Measurements from ENCODE around the gene HCAR2.
A peak's percentile ranks its signal among the peaks of the same experiment; 100 is the strongest.
"Not testable (repeated sequence)": the region's sequence is repeated elsewhere in the genome, so short reads cannot be mapped to it uniquely, and the experiment has no call there.

Gene HCAR2

DNA sequence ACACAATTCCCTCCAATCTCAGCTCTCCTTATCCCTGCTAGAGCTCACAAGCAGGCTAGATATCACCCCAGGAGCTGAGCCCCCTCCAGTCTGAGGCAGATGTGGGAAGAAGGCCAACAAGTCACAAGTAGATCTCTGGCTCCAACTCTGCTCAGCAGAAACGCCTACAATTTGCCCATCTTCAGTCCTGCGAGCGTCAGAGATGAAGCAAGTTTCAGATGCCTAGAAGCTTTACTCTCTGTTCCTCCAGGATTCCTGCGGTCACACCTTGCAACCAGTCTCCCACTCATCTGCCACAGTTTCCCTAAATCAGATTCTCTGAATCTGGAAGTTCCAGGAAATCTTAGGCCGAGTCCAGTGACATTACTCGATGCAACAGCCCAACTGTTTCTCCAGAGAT lies 12.1 kb upstream of the HCAR2 start:
- DNase-seq = not testable (repeated sequence)

DNA sequence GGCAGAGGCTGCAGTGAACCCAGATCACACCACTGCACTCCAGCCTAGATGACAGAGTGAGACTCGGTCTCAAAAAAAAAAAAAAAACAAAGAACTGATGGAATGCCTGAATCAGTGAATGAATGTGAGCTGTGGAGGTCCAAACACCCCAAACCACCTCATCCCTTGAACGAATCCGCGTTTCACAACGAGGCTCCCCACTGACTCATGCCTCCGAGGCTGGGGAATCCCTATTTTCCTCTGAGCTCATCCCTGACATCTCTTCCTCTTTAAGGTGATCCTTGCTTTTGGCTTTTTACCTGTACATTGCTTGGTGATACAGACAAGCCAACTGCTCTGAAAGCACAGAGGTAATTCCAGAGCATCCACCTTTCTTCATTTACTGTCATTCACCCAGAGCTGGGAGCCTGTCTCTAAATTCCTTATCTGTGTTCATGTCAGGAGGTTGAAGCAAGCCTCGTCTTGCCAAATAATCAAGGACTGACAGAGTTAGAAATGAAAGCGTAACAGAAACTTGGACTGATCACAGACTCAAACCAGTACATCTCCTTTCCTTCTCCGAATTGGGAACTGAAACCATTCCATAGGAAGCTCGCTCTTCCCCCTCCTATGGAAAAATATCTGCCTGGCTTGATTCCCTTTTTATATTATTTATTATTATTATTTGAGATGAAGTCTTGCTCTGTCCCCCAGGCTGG lies 10.5 kb upstream of the HCAR2 start:
- DNase-seq = not testable (repeated sequence)

DNA sequence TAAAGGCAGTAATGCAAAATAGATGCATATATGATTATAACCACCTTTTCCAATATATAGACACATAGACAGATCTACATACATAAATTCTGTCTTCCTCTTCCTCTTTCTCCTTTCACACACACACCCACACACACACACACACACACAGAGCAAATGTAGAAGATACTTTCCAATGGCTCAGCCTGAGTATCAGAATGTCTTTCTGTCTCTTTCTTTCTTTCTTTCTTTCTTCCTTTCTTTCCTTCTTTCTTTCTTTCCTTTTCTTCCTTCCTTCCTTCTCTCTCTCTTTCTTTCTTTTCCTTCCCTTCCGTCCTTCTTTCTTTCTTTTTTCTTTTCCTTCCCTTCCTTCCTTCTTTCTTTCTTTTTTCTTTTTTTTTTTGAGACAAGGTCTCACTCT lies 8.1 kb upstream of the HCAR2 start:
- peak in 1 of 2 experiments; percentile 11 for DNase-seq

DNA sequence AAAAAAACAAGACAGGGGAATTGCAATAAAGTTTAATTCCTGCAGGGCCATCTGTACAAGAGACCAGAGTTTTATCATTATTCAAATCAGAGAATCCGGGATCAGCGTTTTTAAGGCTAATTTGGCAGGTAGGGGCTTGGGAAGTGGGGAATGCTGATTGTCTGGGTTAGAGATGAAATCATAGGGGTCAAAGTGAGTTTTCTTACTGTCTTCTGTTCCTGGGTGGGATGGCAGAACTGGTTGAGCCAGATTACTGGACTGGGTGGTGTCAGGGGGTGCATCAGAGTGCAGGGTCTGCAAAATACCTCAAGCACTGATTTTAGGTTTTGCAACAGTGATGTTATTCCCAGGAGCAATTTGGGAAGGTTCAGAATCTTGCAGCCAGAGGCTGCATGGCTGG lies 7.2 kb upstream of the HCAR2 start:
- not testable (repeated sequence) for DNase-seq

DNA sequence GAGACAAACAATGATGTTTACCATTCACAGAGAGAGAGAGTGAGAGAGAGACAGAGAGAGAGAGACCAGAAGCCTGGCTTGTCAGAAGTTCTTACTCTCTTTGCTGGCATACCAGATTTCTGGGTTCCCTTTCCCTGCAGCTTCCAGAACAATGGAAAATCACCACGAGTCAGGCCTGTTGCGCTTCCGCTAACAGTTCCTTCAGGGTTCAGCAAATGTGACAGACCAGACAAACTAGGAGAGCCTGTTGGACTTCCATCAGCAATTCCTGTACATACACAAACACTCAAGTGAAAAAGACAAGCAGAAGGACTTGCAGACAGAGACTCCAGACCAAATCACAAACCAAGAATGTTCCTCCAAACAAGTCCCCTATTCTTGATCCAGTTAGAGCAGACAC lies 6.1 kb upstream of the HCAR2 start:
- DNase-seq = not testable (repeated sequence)

DNA sequence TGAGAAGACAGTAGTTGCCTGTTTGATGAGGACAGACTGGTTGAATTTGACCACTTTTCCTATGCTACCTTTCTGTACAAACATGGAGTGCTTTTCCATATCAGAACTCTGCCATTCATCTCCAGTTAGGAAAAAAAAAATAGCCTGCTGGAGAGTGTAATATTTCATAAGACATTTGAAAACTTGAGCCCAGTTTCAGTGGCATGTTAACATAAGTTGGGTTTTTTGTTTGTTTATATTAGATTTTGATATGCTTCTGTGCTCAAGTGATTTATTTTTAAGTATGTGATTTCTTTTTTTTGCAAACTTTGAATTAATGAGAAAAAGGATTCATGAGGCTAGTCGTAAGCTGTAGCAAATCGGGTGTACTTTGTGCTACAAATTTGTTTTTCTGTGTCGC lies 684 bp upstream of the HCAR2 start:
- DNase-seq = not testable (repeated sequence)

DNA sequence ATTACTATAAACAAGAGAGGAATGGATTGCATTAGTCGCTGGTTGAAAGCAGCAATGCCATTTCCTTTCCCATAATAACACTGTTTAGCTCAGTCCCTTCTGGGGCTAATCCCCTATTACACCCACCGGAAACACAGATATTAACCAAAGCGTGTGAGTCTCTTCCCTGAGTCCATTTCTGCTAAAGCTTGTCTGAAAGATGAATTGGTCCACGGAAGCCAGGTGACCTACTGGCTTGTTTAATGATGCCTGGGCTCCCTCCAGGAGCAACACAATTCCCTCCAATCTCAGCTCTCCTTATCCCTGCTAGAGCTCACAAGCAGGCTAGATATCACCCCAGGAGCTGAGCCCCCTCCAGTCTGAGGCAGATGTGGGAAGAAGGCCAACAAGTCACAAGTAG lies 1.7 kb downstream of the HCAR2 start:
- not testable (repeated sequence) for DNase-seq

DNA sequence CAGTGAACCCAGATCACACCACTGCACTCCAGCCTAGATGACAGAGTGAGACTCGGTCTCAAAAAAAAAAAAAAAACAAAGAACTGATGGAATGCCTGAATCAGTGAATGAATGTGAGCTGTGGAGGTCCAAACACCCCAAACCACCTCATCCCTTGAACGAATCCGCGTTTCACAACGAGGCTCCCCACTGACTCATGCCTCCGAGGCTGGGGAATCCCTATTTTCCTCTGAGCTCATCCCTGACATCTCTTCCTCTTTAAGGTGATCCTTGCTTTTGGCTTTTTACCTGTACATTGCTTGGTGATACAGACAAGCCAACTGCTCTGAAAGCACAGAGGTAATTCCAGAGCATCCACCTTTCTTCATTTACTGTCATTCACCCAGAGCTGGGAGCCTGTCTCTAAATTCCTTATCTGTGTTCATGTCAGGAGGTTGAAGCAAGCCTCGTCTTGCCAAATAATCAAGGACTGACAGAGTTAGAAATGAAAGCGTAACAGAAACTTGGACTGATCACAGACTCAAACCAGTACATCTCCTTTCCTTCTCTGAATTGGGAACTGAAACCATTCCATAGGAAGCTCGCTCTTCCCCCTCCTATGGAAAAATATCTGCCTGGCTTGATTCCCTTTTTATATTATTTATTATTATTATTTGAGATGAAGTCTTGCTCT lies 3.0 kb downstream of the HCAR2 start:
- DNase-seq = not testable (repeated sequence)

DNA sequence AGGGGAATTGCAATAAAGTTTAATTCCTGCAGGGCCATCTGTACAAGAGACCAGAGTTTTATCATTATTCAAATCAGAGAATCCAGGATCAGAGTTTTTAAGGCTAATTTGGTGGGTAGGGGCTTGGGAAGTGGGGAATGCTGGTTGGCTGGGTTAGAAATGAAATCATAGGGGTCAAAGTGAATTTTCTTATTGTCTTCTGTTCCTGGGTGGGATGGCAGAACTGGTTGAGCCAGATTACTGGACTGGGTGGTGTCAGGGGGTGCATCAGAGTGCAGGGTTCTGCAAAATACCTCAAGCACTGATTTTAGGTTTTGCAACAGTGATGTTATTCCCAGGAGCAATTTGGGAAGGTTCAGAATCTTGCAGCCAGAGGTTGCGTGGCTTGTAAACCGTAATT lies 6.2 kb downstream of the HCAR2 start:
- DNase-seq = not testable (repeated sequence)

DNA sequence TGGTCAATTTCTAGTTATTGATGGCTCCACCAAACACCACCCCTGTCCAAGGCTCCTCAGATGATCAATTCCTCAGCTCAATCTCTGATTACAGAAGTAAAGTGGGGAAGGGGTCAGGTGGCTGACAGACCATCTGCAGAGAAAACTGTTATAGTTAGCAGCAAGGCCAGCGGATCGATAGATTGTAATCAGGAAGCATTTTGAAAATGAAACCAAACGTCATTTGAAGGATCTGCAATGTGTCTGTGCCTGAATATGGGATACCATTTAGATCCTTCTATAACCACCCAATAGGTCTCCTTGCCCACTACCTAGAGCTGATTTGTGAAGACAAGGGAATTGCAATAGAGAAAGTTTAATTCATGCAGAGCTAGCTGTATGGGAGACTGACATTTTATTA lies 11.6 kb downstream of the HCAR2 start:
- DNase-seq = no peak

DNA sequence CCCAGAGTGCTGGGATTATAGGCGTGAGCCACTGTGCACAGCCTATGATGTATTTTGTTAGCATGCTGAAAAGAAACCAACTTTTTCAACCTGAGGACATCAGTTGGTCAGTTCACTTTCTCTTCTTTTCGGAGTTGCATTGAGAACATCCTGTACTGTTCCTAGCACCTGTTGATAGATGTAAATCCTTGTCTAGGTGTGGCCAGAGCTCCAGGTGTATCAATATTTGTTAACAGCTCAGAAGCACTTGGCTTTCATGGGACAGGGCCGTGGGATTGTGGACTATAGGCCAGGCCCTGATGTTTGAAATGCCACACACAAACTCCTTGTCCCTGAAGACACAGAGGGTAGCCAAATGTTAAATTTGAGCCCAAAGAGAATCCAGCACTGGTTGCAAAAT lies 14.9 kb downstream of the HCAR2 start:
- no peak for DNase-seq

DNA sequence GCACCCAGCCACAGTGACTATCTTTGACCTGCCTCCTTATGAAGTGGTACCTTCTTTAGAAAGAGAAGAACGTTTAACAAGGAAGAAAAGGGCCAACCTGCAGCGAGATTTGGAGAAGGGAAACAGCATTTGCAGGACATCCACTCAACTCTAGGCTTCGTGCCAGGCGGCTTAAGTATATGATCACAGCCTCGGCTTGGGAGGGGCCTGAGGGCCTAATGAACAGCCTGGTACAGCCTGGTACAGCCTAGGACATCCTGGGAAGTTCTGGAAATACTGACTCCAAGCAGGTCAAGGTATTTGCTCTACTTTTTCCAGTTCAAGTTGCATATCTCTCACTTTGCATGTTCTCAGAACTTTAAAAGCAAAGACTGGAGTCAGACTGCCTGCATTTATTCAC lies 16.1 kb downstream of the HCAR2 start:
- DNase-seq = no peak

DNA sequence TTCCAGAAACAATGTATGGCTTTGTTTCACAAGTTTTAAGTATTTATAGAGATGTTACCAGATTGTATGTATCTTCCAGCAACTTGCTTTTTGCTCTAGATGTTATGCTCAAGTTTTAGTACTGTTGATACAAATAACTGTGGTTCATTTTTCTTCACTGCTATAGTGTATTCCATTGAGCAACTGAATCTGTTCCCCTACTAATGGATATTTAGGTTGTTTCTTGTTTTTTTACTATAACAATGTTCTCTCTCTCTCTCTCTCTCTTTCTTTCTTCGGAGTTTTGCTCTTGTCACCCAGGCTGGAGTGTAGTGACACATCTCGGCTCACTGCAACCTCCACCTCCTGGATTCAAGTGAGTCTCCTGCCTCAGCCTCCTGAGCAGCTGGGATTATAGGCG lies 16.6 kb downstream of the HCAR2 start:
- DNase-seq = no peak

DNA sequence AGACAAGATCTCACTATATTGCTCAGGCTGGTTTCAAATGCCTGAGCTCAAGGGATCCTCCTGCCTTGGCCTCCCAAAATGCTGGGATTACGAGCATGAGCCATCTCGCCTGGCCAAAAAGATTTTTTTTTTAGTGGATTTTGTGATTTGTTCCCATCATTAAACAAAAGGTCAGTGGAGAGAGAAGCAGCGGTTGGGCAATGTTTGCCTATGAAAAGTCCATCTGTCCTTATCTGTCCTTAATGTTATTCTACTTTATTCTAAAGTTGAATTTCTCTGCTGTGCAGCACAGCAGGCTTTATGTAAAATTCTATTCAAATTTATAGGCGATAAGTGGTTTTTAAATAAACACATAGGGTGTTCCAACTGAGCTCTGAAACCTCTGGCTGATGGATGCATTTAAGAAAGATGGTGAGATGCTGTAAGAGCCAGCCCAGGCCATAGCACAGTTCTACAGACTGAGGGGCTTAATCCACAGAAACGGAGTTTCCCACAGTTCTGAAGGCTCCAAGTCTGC lies 18.8 kb downstream of the HCAR2 start:
- no peak for DNase-seq

DNA sequence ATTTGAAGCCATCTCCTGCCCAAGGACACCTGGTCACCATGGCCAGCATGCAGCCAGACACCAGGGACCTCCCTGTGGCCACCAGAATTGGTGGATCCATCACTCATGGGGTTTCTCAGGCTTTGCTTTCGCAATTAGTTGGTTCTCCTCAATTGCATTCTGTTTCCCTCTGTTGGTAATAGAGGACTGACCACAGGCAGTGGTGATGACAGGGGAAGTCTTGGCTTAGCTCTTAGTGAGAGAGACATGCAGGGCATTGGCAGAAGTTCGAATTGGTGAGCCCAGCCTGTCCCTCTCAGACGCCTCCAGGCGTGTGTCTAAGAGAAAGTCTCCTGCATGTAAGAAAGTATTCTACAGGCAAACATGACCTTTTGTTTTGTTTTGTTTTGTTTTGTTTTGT lies 21.3 kb downstream of the HCAR2 start:
- peak; percentile 90 to 92 for DNase-seq

DNA sequence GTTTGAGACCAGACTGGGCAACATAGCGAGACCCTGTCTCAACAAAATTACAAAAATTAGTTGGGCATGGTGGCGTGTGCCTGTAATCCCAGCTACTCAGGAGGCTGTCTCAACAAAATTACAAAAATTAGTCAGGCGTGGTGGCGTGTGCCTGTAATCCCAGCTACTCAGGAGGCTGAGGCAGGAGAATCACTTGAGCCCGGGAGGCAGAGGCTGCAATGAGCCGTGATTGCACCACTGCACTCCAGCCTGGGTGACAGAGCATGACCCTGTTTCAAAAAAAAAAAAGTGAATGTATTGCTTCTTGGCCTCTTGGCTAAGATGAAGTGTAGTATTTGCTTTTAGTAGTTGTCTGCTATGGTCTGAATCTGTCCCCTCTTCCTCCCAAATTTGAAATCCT lies 22.2 kb downstream of the HCAR2 start:
- DNase-seq = not testable (repeated sequence)

DNA sequence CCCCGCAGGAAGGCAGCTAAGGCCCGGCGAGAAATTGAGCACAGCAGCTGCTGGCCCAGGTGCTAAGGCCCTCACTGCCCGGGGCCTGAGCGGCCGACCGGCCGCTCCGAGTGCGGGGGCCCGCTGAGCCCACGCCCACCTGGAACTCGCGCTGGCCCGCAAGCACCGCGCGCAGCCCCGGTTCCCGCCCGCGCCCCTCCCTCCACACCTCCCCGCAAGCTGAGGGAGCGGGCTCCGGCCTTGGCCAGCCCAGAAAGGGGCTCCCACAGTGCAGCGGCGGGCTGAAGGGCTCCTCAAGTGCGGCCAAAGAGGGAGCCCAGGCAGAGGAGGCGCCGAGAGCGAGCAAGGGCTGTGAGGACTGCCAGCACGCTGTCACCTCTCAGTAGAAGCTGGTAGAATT lies 26.4 kb downstream of the HCAR2 start:
- not testable (repeated sequence) for DNase-seq

DNA sequence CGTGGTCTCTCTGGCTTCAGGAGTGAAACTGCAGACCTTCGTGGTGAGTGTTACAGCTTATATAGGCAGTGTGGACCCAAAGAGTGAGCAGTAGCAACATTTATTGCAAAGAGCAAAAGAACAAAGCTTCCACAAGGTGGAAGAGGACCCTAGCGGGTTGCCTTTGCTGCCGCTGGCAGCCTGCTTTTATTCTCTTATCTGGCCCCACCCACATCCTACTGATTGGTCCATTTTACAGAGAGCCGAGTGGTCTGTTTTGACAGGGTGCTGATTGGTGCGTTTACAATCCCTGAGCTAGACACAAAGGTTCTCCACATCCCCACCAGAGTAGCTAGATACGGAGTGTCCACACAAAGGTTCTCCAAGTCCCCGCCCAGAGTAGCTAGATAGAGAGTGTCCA lies 27.1 kb downstream of the HCAR2 start:
- DNase-seq = not testable (repeated sequence)

DNA sequence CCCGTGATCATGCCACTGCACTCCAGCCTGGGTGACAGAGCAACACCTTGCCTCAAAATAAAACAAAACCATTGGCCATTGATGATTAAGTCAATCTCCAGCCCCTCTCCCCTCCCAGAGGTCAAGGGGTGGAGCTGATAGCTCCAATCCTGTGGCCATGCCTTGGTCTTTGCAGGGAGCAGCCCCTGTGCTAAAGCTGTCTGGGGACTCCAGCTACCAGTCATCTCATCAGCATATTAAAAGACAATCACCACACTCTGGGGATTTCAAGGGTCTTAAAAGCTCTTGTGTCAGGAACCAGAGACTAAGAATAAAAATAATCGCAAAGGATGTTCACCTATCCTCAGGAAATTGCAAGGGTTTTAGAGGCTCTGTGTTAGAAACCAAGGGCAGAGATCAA lies 30.6 kb downstream of the HCAR2 start:
- no peak for DNase-seq

DNA sequence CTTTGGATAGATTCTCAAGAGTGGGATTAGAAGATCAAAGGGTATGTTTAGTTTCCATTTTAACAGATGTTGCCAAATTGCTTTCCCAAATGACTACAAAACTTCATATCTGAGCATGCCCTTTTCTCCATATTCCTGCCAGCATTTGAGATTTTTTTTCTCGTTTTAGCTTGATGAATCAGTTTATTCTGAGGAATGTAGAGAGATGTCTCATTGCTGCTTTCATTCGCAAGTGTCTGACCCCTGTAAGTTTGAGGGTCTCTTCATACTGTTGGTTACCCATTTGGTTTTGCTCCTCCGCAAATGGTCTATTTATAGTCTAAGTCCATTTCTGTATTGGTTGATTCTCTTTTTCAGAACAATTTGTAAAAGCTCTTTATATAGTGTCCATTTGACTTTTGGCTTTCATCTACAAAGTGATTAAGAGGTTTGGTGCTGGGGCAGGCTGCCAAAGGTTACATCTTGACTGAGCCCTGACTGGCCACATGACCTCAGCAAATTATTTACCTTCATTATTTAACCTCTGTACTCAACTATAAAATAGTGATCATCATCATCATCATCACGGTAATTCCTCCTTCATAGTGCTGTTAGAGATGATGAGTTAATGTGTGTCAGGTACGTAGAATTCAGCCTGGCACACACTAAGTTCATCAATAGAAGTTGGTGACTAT lies 33.6 kb downstream of the HCAR2 start:
- no peak for DNase-seq

DNA sequence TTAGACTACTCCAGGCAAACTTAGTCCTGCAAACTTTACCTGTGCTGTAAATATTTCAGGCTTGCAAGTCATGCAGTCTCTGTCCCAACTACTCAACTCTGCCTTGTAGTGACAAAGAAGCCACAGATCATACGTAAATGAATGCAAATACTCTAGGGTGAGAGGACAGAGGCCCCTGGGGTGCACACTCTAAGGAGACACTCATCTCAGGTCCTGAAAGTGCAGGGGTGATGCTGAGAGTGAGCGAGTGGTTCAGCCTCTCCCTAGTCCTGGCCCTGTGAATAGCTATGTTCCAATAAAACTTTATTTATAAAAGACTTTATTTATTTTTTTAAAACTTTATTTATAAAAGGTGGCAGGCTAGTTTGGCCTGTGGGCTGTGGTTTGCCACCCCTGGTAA lies 34.9 kb downstream of the HCAR2 start:
- DNase-seq = no peak

DNA sequence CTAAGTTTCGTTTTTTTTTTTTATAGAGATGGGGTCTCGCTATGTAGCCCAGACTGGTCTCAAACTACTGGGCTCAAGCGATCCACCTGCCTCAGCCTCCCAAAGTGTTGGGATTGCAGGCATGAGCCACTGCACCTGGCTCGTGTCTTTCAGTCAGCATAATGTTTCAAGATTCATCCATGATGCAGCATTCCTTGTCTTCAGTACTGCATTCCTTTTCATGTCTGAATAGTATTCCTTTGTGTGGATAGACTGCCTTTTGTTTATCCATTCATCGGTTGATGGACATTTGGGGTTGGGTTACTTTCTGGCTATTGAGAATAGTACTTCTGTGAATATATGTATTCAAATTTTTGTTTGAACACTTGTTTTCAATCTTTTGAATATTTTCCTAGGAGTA lies 37.4 kb downstream of the HCAR2 start:
- DNase-seq = no peak

DNA sequence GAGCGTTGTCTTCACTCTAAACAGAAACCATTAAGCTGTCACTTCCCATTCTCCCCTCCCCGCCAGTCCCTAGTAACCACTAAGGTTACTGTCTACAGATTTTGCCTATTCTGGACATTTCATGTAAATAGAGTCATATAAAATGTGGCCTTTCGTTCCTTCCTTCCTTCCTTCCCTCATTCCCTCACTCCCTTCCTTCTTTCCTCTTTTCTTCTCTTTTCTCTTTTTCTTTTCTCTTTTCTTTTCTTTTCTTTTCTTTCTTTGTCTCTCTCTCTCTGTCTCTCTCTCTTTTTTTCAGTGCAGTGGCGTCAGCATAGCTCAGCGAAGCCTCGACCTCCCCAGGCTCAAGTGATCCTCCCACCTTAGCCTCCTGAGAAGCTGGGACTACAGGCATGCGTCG lies 37.8 kb downstream of the HCAR2 start:
- no peak for DNase-seq

DNA sequence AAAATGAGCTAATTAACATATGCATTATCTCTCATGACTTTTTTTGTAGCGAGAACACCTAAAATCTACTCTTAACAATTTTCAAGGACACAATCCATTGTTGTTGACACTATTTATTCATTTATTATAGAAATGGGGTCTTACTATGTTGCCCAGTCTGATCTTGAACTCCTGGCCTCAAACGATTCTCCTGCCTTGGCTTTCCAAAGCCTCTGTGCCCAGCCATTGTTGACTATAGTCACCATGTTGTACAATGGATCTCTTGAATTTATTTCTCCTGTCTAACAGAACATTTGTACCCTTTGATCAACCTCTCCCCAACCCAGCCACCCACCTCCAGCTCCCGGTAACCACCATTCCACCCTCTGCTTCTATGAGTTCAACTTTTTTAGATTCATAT lies 41.2 kb downstream of the HCAR2 start:
- no peak for DNase-seq
